ENCODE data around the gene CCDC9.
"Not testable (repeated sequence)": the region's sequence is repeated elsewhere in the genome, so short reads cannot be mapped to it uniquely, and the experiment has no call there.

Gene CCDC9

DNA sequence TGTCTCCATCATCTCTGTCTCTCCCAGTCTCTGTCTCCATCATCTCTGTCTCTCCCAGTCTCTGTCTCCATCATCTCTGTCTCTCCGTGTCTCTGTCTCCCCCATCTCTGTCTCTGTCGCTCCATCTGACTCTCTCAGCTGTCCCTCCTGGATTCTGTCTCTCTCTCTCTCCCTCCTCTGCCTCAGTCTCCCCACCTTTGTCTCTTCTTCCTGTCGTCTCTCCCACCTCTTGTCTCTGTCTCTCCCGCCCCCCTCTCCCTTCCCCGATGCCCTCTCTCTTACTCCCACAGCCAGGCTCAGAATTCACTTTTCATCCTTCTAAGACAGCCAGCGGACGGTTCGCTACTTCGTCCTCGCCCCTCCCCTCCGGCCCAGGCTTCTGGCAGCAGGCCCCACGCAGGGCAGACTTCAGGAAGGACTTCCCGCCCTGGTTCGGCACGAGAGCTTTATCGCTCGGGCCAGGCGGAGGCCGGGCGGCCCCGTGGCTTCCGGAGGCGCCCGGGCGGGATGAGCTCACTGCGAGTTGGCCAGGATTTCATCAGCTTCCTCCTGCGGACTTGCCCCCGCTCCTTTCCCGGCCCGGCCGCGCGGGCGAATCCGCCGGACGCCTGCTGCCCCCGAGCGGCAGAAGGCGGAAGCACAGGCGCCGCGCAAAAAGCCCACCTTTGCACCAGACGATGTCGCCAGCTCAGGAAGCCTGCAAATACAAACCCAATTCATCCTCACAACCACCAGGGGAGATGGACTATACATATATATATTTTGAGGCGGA, 12.4 kb upstream of the CCDC9 start:
- peak; percentile 92 for TF ChIP-seq CTCF (IDR thresholded peaks at IDR 0.05; ENCODE audit: borderline replicate concordance, extremely low read depth, low read length, poor library complexity, severe bottlenecking)
- TF ChIP-seq EZH2 (IDR thresholded peaks at IDR 0.05; ENCODE audit: borderline replicate concordance, low read depth, low read length, severe bottlenecking), result no peak

GRCh38 chr19:47247308-47247990, 8.9 kb upstream of the CCDC9 start:
- TF ChIP-seq EZH2 (IDR thresholded peaks at IDR 0.05; ENCODE audit: borderline replicate concordance, low read depth, low read length, severe bottlenecking), result no peak
- peak; percentile 93 for TF ChIP-seq CTCF (IDR thresholded peaks at IDR 0.05; ENCODE audit: borderline replicate concordance, extremely low read depth, low read length, poor library complexity, severe bottlenecking)
- Histone ChIP-seq H3K36me3 (ENCODE audit: insufficient read depth, low read length) (no peaks in the 10 kb centered on the region), H2AFZ (ENCODE audit: low read depth, low read length) (no peak overlapping the region), H3K4me1 (ENCODE audit: insufficient read depth, low read length) (peaks cover 15% of the 10 kb centered on the region), H3K27me3 (ENCODE audit: insufficient read depth, low read length, poor library complexity) (no peaks in the 10 kb centered on the region), H3K4me2 (ENCODE audit: insufficient read depth, low read length) (no peak overlapping the region), H3K79me2 (ENCODE audit: insufficient read depth, low read length) (no peaks in the 10 kb centered on the region), H3K9me3 (ENCODE audit: insufficient read depth, low read length, severe bottlenecking) (no peaks in the 10 kb centered on the region), H4K20me1 (ENCODE audit: insufficient read depth, low read length) (no peaks in the 10 kb centered on the region), H3K9ac (ENCODE audit: low read depth, low read length) (no peak overlapping the region), H3K4me3 (ENCODE audit: low read depth in 1 of 2, low read length in 2 of 2) (no peak overlapping the region), H3K27ac (ENCODE audit: low read length) (no peak overlapping the region)
- DNase-seq, result peak; percentile 78
- ATAC-seq (ENCODE audit: insufficient read depth, low read depth), result no peak

More for the DNA sequence above, 12.4 kb upstream of the CCDC9 start:
- Histone ChIP-seq H3K27ac (ENCODE audit: low read length) (peak overlapping the region; percentile 74), H3K4me3 (ENCODE audit: low read depth in 1 of 2, low read length in 2 of 2) (peak overlapping the region in 1 of 2 experiments; percentile 40; a peak in 2 of 4 replicates), H3K4me2 (ENCODE audit: insufficient read depth, low read length) (peak overlapping the region; percentile 56), H2AFZ (ENCODE audit: low read depth, low read length) (peak overlapping the region; percentile 55), H3K9ac (ENCODE audit: low read depth, low read length) (peak overlapping the region; percentile 40), H3K9me3 (ENCODE audit: insufficient read depth, low read length, severe bottlenecking) (no peaks in the 10 kb centered on the region), H3K27me3 (ENCODE audit: insufficient read depth, low read length, poor library complexity) (no peaks in the 10 kb centered on the region), H3K4me1 (ENCODE audit: insufficient read depth, low read length) (peaks cover 30% of the 10 kb centered on the region), H4K20me1 (ENCODE audit: insufficient read depth, low read length) (no peaks in the 10 kb centered on the region; the same call in 1 of the 2 replicates), H3K79me2 (ENCODE audit: insufficient read depth, low read length) (no peaks in the 10 kb centered on the region), H3K36me3 (ENCODE audit: insufficient read depth, low read length) (no peaks in the 10 kb centered on the region)
- ATAC-seq (ENCODE audit: insufficient read depth, low read depth) (peak; percentile 92), DNase-seq (peak; percentile 94)

- H3K4me3 ChIP-seq (ENCODE audit: low read depth in 1 of 2, low read length in 2 of 2); H3K9me3 ChIP-seq (ENCODE audit: insufficient read depth, low read length, severe bottlenecking); DNase-seq; ATAC-seq (ENCODE audit: insufficient read depth, low read depth); H3K27me3 ChIP-seq (ENCODE audit: insufficient read depth, low read length, poor library complexity); H3K79me2 ChIP-seq (ENCODE audit: insufficient read depth, low read length); H3K27ac ChIP-seq (ENCODE audit: low read length); H3K9ac ChIP-seq (ENCODE audit: low read depth, low read length); H4K20me1 ChIP-seq (ENCODE audit: insufficient read depth, low read length); H2AFZ ChIP-seq (ENCODE audit: low read depth, low read length); H3K4me2 ChIP-seq (ENCODE audit: insufficient read depth, low read length); H3K36me3 ChIP-seq (ENCODE audit: insufficient read depth, low read length): not testable (repeated sequence)
- peaks cover 14% of the 10 kb centered on the region for H3K4me1 ChIP-seq (ENCODE audit: insufficient read depth, low read length)
These were observed 3.3 kb upstream of the CCDC9 start for GRCh38 chr19:47253016-47253415.

DNA sequence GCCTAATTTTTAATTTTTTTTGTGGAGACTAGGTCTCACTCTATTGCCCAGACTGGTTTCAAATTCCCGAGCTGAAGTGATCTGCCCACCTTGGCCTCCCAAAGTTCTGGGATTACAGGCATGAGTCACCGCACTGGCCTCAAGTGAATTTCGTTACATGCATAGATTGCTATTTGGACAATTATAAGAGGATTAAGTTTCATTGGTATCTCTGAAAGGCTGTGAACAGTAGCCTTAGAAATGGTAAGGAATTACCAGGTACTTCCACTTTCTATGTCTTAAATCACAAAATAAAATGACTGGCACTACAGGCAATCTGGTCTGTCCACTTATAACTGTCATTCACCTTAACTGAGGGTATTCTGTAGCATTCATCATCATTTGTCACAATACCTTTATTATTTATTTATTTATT, 2.9 kb upstream of the CCDC9 start:
- Histone ChIP-seq H3K9ac (ENCODE audit: low read depth, low read length) (no peak overlapping the region), H4K20me1 (ENCODE audit: insufficient read depth, low read length) (0 out of 2 replicates have a peak, but pooled peaks cover 5% of the 10 kb centered on the region), H3K4me3 (ENCODE audit: low read depth in 1 of 2, low read length in 2 of 2) (no peak overlapping the region), H3K27ac (ENCODE audit: low read length) (no peak overlapping the region), H3K9me3 (ENCODE audit: insufficient read depth, low read length, severe bottlenecking) (no peaks in the 10 kb centered on the region), H2AFZ (ENCODE audit: low read depth, low read length) (no peak overlapping the region), H3K4me2 (ENCODE audit: insufficient read depth, low read length) (no peak overlapping the region), H3K79me2 (ENCODE audit: insufficient read depth, low read length) (peaks cover 9% of the 10 kb centered on the region), H3K4me1 (ENCODE audit: insufficient read depth, low read length) (peaks cover 18% of the 10 kb centered on the region), H3K27me3 (ENCODE audit: insufficient read depth, low read length, poor library complexity) (no peaks in the 10 kb centered on the region), H3K36me3 (ENCODE audit: insufficient read depth, low read length) (0 out of 2 replicates have a peak, but pooled peaks cover under 1% of the 10 kb centered on the region)
- ATAC-seq (ENCODE audit: insufficient read depth, low read depth) (no peak), DNase-seq (no peak)
- TF ChIP-seq CTCF (IDR thresholded peaks at IDR 0.05; ENCODE audit: borderline replicate concordance, extremely low read depth, low read length, poor library complexity, severe bottlenecking), result no peak
- no peak for TF ChIP-seq EZH2 (IDR thresholded peaks at IDR 0.05; ENCODE audit: borderline replicate concordance, low read depth, low read length, severe bottlenecking)

Data from DND-41 (cell line).